Neural cell (in vitro differentiated cells): Measurements from ENCODE around the gene RUVBL1.

Experiments
- EP300 ChIP-seq: fragments of 450-650 bp; conservative IDR thresholded peaks from 2 replicates; pipeline ENCODE4 v1.6.1; 2014; ENCODE audit warnings: antibody characterized with exemption, mild to moderate bottlenecking, moderate library complexity; ENCODE audit not compliant: poor library complexity, severe bottlenecking
- EZH2 ChIP-seq: fragments of 200-600, 300-800 bp; shearing (Covaris generic), sonication (generic); IDR thresholded peaks from 2 replicates; pipeline ENCODE4 v1.6.1; 2014; ENCODE audit warnings: antibody characterized with exemption, low read length, borderline replicate concordance, mild to moderate bottlenecking; ENCODE audit not compliant: insufficient read depth, poor library complexity, severe bottlenecking
- POLR2AphosphoS5 ChIP-seq: IDR thresholded peaks from 2 replicates; pipeline ENCODE4 v1.6.1; 2012
- TAF1 ChIP-seq: IDR thresholded peaks from 2 replicates; pipeline ENCODE4 v1.6.1; 2012; ENCODE audit warnings: low read depth
- TF ChIP-seq, protein P1 (sequence below): fragments of 450-650 bp; IDR thresholded peaks from 2 replicates; pipeline ENCODE4 v1.5.1; 2014; ENCODE audit warnings: antibody characterized with exemption, mild to moderate bottlenecking, moderate library complexity; ENCODE audit not compliant: poor library complexity, severe bottlenecking

DNA sequence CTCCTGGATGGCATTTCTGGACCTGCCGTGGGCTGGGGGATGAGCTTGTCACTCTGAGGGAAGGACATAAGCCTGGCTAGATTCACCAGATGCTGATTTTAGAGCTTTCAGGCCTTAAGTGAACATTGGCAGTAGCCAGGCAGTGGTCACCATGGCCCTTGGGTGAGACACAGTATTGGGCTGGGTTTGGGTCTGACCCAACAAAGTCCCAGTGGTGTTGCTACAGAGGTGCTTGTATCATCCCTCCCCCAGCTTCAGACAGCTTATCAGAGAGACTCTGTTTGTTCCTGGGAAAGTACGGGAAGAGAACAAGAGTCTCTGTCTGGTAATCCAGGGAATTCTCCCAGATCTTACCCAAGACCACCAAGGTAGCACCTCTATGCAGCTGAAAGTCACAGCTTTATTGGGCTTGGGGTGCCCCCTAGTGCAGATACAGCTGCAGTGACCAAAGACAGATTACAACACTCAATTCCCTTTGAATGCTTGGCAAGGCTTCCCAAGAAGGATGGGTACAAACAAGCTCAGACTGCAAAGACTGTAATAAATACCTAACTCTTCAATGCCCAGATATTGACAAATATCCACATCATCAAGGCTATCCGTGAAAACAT lies 9.8 kb upstream of the RUVBL1 start:
- TF ChIP-seq EZH2: no peak
- TF ChIP-seq, protein P1, sequence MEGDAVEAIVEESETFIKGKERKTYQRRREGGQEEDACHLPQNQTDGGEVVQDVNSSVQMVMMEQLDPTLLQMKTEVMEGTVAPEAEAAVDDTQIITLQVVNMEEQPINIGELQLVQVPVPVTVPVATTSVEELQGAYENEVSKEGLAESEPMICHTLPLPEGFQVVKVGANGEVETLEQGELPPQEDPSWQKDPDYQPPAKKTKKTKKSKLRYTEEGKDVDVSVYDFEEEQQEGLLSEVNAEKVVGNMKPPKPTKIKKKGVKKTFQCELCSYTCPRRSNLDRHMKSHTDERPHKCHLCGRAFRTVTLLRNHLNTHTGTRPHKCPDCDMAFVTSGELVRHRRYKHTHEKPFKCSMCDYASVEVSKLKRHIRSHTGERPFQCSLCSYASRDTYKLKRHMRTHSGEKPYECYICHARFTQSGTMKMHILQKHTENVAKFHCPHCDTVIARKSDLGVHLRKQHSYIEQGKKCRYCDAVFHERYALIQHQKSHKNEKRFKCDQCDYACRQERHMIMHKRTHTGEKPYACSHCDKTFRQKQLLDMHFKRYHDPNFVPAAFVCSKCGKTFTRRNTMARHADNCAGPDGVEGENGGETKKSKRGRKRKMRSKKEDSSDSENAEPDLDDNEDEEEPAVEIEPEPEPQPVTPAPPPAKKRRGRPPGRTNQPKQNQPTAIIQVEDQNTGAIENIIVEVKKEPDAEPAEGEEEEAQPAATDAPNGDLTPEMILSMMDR: peak; percentile 32
- no peak for TF ChIP-seq TAF1
- no peak for TF ChIP-seq POLR2AphosphoS5
- TF ChIP-seq EP300: no peak
